ENCODE data around the gene PCARE.

The PCARE gene

DNA sequence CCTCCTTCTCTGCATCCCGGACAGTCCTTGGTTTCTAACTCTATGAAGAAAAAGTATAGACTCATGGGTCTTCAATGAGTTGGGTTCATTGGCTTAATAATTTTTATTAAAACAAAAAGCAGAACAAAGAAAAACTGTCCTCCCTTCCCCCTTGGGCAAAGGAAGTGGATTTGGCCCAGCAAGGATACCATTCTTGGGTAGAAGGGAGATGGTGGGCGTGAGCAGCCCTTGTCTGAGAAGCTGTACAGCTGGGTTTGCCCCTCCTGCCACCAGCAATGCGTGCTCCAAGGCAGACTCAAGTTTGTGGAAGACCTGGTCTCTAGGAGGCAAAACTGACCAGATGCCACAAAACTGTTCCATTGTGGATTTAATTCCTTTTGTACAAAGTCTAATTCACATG is 12.7 kb downstream of the PCARE start:
- no peak for DNase-seq

DNA sequence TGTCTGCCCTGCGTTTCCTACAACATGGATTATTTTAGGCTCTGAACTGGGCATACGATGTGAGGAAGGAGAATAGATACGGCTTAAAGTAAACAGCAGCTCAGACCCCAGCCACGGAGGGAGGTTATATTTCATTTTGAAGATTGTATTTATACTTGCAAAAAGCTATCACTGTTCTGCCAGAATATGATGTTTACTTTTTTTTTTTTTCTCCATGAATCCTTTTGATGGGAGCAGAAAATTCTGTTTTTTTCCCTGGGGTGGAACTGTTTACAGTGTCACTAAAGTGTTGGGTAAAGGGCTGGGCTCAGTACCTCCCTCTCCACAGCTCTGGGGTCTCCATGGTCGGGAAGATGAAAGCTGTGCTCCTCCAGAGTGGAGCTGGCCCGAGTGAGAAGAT is 13.1 kb downstream of the PCARE start:
- DNase-seq: no peak

DNA sequence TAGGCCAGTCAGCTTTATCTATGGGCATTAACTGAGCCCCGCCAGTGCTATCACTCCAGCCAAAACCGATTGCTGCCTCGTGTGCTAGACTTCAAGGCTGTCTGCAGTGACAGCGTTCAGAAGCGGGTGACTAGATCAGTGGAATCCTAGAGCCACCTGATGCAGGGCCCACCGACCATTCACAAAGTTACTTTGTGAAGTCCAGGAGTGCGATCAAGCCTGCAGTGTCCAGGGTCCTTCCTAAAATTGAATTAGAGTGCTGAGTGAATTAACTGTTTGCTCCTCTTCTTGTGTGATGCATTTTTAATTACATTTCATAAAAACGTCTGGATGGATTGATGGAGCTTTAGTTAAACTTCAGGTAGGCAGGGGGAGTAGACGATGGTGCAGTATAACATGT is 13.9 kb downstream of the PCARE start:
- no peak for DNase-seq

DNA sequence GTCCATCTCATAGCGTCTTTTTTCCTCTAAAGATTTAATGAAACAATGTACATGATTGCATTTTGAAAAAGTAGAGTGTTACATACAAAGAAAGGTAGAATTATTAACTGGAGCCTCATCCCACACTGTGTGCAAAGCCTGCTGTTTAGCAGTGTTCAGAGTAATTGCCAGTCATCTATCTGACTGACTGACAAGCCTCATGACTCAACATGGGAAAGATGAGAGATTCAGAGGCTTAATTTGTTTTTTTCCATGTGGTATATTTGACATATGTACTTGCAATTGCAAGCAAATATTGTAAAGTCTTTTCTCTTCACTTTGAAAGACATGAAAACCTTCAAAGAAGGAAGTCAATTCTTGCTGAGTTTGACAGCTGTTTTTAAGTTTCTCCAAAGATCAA is 14.7 kb downstream of the PCARE start:
- DNase-seq: peak; percentile 21

DNA sequence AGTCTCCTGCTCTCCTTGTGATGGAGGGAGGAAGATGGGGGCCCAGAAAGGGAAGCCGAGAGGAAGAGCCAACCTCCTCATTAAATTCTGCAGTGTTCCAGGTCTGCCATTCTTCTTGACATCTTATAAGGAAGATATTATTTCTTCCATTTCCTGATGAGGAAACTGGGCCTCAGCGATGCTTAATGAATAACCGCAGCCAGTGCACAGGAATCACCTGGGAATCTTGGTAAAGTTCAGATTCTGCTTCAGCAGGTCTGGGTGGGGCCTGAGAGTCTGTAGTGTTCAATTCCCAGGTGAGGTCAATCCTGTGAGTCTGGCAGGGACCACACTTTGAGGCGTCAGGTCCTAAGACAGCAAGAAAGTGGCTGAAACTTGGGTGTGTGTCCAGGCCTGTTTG is 17.3 kb downstream of the PCARE start:
- no peak for DNase-seq

DNA sequence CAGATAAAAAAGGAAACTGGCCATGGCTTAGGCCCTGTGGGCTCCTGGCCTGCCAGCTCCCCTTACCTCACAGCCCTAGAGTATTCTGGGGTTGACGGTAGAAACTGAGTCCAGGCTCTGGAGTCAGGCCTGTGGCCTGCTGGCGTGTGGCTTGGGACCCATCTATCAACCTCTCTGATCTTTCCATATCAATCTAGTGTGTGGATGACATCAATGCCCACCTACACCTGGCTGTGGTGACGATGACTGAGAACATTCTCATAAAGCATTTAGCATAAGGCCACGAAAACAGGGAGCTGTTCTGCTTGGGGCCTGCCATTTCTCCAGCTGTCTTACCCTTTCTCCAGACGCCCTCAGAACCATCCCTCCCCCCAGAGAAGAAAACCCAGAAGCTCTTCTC is 17.9 kb downstream of the PCARE start:
- DNase-seq: no peak

DNA sequence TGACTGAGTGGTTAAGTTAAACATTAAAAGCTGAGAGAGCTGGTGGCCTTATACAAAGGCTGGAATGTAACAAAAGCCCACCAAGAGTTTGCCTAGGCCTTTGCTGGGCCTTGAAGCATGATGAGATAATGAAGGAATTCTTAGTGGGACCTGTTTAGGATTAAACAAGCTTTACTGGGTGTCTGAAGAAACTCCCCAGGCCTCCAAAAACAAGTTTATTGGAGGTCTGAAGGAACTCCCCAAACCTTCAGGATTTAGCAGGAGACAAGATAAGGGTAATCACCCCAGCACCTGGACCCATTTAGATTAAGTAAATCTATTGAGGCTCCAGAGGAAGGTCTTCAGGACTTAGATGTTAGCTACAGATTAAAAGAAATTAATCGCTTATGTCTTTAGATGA is 18.7 kb downstream of the PCARE start:
- DNase-seq: no peak

DNA sequence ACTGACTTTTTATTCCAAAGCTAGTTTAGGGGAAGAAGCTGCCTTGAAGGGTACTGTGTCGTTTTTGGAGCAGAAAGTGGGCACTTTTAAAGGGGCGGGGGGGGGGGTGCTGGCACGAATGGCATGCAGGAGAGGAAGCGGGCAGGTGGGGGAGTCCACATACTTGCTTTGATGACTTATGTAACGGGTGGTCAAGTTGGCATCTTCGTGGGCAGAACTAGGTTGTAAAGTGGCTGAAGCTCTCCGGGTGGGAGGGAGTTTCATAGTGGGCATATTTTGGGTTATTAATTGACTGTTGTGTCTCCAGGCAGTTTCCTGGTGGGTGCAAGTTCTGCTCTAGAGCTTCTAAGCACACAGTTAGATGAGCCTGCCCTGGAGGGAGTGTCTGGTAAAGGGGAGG is 19.9 kb downstream of the PCARE start:
- no peak for DNase-seq

DNA sequence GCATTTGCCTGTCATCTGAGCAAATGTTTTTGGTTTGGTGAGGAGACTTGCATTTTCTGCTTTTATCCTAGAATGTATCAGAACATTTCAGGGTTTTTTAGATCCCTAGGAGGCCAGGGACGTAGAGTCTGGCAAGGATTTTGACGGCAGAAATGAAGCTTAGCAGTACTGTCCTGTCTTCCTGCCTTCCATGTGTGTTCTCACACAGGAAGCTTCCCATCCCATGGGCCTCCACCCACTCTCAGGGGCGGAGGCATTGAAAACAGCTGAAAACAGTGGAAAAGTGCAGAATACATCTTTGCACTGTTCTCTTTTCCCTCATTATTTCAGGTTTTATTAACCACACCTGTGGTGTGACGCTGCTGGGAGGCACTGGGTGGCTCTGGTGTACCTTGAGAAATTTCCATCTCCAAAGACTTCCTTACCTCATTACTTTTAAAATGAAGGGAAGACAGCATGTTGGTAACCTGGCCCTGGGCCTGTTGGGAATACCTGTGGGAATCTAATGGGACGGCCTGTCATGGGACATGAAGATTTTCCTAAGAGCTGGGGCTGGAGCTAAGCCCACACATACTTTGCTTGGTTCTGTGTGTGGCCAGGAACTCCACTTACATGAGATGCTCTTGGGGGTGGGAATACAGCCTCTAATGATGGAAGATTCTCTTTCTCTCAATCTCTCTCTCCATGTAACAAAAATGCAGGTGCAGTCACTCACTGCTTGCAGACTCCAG is 20.5 kb downstream of the PCARE start:
- DNase-seq: no peak

DNA sequence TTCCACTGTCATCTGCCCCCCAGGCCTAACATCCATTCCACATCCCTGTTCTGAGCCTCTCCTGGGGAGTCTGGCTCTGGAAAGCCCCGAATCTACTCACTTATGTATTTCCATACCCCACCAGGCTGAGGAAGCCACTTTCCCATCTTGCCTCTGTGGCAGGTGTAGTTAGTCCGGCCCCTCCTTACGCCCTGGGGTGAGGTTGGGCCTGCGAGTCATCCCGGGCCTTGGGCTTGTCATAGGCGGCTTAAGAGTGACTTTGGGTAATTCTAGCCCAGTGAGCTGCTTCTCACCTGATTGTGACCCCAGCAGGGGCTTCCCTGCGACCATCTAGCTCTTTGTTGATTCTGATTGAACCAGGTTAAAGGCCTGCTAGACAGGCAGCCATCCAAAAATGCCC is 21.1 kb downstream of the PCARE start:
- DNase-seq: no peak

DNA sequence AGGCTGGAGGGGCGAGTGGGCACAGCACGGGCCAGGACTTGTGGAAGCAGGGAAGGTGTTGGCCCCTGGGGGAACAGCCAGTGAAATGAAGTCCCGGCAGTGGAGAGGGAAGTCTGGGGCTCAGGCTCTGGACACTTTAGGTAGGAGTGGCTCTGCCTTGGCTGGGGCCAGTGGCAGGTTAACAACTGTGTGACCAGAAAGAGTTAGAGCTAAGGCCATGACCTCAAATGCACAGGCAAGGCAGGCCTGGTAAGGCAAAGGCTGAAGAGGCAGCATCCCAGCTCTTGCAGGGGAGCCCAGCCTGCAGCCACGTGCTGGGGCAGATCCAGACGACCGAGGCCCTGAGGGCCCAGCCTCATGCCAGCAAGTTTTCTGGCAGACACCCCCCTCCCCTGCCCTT is 21.5 kb downstream of the PCARE start:
- no peak for DNase-seq

DNA sequence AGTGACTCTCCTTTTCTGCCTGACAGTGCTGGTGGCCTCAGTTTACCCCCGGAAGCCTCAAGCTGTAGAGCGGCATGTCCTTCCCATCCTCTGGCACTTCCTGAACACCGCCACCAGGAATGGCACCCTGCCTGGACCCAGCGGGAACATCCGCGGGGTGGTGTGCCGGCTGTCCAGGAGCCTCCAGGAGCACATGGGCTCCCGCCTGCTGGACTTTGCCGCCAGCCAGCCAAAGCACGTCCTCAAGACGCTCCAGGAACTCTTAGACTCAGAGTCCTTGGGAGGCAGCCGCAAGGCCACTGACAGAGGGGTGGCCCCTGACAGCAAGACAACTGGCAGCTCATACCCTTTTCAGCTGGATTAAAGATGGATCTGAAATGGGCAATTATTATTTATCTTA is 22.6 kb downstream of the PCARE start:
- DNase-seq: no peak

DNA sequence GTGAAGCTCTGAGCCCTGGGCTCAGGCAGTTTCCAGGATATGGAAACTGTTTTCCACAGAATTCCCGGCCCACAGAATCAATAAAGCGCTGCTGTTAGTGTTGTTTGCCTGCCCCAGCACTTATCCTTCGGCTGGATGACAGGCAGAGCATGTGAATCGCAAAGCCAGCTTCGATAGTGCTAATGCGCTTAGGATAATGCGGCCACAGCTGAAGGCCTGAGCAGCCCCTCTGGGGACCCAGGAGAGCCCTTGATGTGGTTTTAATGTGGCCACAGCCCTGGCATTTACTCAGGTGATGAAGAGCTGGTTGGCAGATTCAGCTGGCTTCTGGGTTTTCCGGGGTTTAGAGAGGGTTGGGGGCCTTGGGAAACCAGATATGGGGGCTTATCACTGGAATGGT is 23.7 kb downstream of the PCARE start:
- no peak for DNase-seq

DNA sequence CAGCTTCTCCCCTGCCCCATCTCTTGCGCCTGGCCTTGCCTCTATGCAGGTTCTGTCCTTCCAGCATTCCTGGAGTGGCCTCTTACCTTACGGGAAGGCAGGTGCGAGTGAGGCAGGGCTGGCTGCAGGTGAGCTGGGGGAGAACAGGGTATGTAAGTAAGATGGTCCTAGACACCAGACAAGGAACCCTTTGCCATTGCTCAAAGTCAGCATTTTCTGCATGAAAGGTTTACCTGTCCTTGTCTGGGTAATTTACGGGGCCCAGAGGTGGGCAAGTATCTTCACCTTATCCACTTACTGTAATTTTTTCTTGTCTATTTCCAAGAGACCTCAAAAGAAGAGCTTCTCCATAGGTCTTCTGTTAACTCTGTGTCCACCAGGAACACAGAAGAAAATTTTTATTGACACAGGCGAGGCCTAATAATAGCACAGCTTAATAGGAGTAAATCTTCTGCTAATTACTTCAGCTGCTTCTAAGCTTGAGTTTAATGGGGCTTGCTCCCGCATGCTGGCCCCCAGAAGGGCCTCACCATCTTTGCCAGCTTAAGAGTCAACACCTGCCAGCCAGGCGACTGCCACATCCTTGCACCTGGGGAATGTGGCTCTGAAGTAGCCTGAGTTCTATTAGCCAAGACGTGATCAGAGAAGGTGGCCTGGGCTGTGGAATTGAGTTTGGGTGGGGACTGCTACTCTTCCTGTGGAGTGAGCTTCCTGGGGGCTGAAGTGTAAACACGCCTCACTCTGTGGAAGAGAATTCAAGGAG is 27.1 kb downstream of the PCARE start:
- no peak for DNase-seq

DNA sequence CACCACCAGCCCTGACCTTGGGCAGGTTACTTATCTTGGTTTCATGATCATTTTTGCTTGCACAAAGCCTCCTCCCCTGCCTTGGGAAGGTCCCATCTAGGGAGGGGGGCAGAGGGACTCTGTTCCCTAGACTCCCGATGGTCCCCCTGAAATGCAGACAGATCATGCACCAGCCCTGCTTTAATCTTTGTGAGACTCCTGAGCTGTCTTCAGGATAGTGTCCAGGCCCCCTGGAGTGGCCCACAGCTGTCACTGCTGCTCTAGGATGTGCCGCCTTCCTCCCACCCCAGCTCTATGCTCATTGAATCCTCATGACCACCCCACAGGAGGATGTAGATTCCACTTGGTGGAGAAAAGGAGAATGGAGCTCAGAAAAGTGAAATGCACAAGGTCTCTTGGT is 28.0 kb downstream of the PCARE start:
- no peak for DNase-seq

DNA sequence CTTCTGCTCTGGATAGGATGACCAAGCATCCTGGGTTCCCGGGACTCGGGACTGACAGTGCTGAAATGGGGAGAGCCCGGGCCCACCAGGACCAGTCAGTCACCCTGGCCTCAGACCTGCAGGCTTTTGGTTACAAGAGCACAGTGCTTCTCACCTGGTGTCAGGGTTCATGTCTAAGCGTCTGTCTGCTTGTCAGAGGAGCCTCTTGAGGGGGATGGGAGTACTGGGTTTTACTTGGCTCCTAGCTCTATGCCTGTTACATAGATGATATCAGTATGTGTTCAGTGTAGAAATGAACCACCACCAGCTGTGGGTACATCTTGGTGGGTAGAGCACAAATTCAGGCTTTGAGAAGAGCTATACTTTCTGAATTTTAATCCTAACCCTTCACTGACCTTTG is 29.9 kb downstream of the PCARE start:
- DNase-seq: no peak

DNA sequence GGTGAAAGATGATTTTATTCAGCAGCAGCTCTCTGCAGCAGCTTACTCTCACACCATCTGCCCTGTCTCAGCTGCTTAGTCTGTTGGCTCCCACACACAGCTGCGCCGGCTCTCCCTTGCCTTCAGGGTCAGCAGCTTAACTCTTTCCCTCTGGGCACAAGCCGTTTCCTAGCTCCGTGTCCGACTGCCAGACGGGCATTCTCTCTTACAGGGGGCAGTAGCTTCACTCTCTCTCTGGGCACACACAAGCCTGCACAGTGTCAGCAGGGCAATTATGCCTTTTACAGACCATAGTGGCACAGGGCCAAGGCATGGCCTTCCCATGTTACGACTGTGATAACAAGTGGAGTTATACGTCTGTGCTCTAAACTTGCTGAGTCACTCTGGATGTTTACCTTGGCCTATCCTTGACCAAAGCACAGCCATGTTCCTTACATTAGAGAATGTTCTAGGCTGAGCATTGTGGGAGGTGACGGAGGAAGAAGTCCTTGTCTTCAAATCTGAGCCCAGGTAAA is 31.7 kb downstream of the PCARE start:
- DNase-seq: no peak

DNA sequence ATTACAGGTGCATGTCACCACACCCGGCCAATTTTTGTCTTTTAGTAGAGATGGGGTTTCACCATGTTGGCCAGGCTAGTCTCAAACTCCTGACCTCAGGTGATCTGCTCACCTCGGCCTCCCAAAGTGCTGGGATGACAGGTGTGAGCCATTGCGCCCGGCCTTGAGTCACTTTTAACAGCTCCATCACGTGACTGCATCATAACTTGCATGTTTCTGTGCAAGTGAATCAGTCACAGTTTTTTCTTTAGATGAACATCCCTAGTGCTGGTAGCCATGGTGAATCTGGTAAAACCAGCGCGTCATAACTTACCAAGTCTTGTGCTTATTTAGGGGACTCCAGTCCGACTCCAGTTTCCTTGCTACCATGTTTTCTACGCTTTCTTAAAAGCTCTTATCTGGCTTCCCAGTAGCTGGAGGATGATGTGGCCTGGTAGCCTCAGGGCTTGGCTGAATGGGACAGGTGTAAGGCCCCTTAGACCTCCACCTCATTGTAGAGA is 33.1 kb downstream of the PCARE start:
- DNase-seq: no peak

DNA sequence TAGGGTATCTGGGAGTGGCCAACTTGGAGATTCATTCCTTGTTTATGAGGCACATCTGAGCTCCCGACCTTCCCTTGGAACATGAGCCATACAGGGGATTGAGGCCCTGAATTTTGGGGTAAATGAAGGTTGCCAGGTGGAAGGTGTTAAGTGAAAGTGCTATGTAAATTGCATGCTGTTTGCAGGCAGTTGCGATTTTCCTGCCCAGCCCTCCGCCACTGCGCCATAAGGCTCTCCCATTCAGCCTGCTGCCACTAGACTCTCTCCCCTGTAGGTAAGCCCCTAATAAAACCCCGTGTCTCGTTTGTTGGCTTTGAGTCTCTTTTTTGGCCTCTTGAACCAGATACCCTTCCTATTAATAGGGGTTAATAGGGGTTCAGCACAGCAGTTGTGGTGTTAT is 33.8 kb downstream of the PCARE start:
- no peak for DNase-seq

DNA sequence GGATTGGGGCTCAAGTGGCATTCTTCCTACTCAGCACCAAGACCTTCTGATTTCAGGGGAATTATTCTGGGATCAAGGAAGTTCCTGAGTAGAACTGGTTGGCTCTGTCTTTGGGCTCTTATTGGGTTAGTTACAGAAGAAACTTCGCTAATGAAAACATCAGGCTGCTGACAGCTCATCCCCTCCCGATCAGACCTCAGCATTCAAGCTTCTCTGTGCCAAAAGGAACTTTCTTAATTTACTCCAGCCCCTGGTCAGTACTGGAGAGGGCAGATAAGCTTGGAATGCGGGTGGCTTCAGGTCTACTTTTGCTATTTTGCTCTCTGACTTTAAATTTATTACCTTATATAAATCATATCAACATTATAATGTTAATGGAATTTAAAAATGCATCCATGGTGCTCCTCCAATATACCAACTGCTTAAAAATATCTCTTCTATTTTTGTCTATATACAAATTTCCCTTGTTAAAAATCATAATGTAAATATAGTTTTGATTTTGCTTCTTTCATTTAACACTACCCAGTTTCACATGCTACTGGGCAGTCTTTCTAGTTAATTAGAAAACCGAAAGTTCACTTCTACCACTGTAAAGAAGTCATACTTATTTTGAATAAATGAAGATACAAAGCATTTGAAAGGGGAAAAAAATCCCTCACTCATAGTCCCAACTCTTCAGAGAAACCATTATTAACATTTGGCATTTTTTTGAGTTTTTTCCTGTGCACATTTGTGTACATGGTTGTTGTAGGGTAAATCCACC is 34.4 kb downstream of the PCARE start:
- DNase-seq: no peak

DNA sequence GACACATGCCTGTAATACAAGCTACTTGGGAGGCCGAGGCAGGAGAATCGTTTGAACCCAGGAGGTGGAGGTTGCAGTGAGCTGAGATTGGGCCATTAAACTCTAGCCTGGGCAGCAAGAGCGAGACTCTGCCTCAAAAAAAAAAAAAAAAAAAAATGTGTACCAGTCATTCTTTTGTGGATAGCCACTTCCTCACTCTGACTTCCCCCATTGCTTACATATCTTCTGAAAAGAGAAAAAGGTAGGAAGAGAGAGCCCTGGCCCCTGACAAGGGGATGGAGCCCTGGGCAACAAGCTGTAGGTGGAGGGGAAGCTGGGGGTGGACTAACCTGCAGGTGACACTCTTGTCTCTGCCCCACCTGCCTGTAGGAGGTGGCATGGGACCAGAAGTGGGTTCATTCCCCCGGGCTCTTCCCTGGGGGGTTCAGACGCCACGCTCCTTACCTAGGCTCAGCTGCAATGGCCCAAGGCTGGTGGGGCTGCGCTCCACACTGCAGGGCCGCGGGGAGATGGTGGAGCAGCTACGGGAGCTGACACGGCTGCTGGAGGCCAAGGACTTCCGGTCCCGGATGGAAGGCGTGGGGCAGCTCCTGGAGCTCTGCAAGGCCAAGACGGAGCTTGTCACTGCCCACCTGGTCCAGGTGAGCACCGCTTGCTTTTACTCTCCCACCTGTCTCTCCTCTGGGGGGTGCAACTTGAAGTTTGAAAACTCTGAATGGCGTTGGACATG is 39.1 kb downstream of the PCARE start:
- DNase-seq: no peak

DNA sequence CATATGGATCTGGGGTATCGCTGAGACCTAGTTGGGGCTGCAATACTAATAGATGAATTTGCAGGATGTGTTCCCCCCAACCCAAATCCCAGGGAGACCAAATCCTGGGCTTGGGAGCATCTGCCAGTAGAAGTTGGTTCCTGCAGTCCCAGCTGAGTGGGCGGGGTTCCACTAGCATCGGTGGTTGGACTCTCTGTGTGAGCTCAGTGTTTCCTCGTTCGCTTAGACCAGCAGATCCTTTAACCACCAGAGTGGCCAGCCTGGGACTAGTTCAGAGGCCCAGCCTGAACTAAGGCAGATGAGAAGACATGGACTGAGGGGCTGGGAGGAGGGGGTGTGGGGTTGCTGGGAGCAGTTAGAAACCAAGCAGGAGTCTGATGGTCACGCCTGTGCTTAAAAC is 40.7 kb downstream of the PCARE start:
- no peak for DNase-seq

DNA sequence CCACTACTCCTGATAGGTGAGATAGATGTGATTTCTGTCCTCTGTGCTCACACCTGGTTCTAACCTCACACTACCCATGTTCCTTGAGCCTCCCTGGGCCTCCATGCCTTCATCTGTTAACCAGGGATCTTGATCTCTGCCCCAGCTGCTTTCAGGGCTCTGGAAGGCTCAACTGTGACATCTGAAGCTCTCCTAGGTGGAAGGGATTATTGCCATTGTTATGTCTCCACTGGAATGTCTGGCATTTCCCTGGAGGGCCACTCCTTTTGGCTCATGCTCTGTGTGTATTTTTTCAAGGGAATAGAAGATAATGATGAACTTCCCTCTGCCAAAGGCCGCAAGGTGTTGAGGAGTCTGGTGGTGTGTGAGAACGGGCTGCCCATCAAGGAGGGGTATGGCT is 41.2 kb downstream of the PCARE start:
- no peak for DNase-seq
